K562 (cell line): Measurements from ENCODE around the gene TRIM26.

Source experiments
- BRF1 ChIP-seq: IDR thresholded peaks from 3 replicates; pipeline ENCODE4 v1.6.1; 2011; ENCODE audit warnings: borderline replicate concordance, mild to moderate bottlenecking; ENCODE audit not compliant: insufficient read length; ENCODE audit errors: extremely low read depth
- ELF1 ChIP-seq: fragments of 200-800 bp; sonication (Bioruptor generic); IDR thresholded peaks from 2 replicates; pipeline ENCODE4 v1.6.1; 2016; ENCODE audit warnings: missing genetic modification characterization, missing compliant biosample characterization
- FOXK2 ChIP-seq, 2 experiments: fragments of 450-650 bp; IDR thresholded peaks in 1 of 2; conservative IDR thresholded peaks in 1 of 2; 2 replicates each; pipeline ENCODE4 v1.6.1; 2016; ENCODE audit warnings: low read depth in 2 of 2, mild to moderate bottlenecking in 1 of 2
- HCFC1 ChIP-seq: IDR thresholded peaks from 2 replicates; pipeline ENCODE4 v1.6.1; 2012; ENCODE audit warnings: low read depth, low read length, improper control_type of control experiment
- KAT8 ChIP-seq: fragments of 450-650 bp; IDR thresholded peaks from 2 replicates; pipeline ENCODE4 v1.6.1; 2016; ENCODE audit warnings: low read depth, mild to moderate bottlenecking
- PBX2 ChIP-seq, 2 experiments: IDR thresholded peaks in 1 of 2; conservative IDR thresholded peaks in 1 of 2; 2 replicates each; pipeline ENCODE4 v1.6.1; 2016; ENCODE audit warnings: low read depth in 2 of 2, mild to moderate bottlenecking in 1 of 2, missing compliant biosample characterization in 1 of 2, missing genetic modification characterization in 1 of 2, moderate library complexity in 1 of 2
- RFX5 ChIP-seq: IDR thresholded peaks from 2 replicates; pipeline ENCODE4 v1.6.1; 2011; ENCODE audit warnings: low read depth, mild to moderate bottlenecking, improper control_type of control experiment, low read length
- SP2 ChIP-seq: IDR thresholded peaks from 2 replicates; pipeline ENCODE4 v1.6.1; 2011; ENCODE audit warnings: mild to moderate bottlenecking, low read depth, low read length, moderate library complexity; ENCODE audit not compliant: poor library complexity, severe bottlenecking; ENCODE audit errors: extremely low read depth
- SRSF3 ChIP-seq: fragments of 200-400 bp; formaldehyde crosslinking; IDR thresholded peaks from 2 replicates; pipeline ENCODE4 v1.6.1; 2016; ENCODE audit warnings: mild to moderate bottlenecking, low read length, moderate library complexity; ENCODE audit not compliant: insufficient read depth
- TRIM24 ChIP-seq, 2 experiments: fragments of 450-650 bp; IDR thresholded peaks; 2 replicates each; pipeline ENCODE4 v1.6.1; 2016
- TF ChIP-seq, protein P1 (sequence below), 3 experiments: IDR thresholded peaks in 2 of 3; conservative IDR thresholded peaks in 1 of 3; 2 replicates each; pipeline ENCODE4 v1.5.1; 2011 to 2012; ENCODE audit warnings: low read length in 3 of 3, mild to moderate bottlenecking in 3 of 3, control low read depth in 2 of 3, improper control_type of control experiment in 1 of 3, inconsistent platforms in 1 of 3, low read depth in 1 of 3, mixed read lengths in 1 of 3, moderate library complexity in 1 of 3; ENCODE audit not compliant: insufficient read depth in 2 of 3

- TF ChIP-seq HCFC1 (no peak), SP2 (no peak), RFX5 (no peak), BRF1 (no peak), ELF1 (tag) (no peak), FOXK2 (conservative IDR thresholded peaks at IDR 0.05 in 1 of 2, IDR thresholded peaks at IDR 0.05 in 1 of 2; ENCODE audit: low read depth in 2 of 2) (no peak), PBX2 (CRISPR knock-in tag; IDR thresholded peaks at IDR 0.05; ENCODE audit: low read depth) (no peak), PBX2 (tag; conservative IDR thresholded peaks at IDR 0.05; ENCODE audit: low read depth) (no peak), SRSF3 (no peak), KAT8 (no peak), TRIM24 (IDR thresholded peaks at IDR 0.05) (no peak)
- TF ChIP-seq, protein P1, sequence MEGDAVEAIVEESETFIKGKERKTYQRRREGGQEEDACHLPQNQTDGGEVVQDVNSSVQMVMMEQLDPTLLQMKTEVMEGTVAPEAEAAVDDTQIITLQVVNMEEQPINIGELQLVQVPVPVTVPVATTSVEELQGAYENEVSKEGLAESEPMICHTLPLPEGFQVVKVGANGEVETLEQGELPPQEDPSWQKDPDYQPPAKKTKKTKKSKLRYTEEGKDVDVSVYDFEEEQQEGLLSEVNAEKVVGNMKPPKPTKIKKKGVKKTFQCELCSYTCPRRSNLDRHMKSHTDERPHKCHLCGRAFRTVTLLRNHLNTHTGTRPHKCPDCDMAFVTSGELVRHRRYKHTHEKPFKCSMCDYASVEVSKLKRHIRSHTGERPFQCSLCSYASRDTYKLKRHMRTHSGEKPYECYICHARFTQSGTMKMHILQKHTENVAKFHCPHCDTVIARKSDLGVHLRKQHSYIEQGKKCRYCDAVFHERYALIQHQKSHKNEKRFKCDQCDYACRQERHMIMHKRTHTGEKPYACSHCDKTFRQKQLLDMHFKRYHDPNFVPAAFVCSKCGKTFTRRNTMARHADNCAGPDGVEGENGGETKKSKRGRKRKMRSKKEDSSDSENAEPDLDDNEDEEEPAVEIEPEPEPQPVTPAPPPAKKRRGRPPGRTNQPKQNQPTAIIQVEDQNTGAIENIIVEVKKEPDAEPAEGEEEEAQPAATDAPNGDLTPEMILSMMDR (IDR thresholded peaks at IDR 0.05 in 2 of 3, conservative IDR thresholded peaks at IDR 0.05 in 1 of 3; ENCODE audit: insufficient read depth in 2 of 3, low read depth in 1 of 3, low read length in 3 of 3), result no peak
These were observed 67.4 kb downstream of the TRIM26 start for GRCh38 chr6:30145818-30146217.
